Naive thymus-derived CD4-positive, alpha-beta T cell (primary cell): Measurements from ENCODE around the gene DOK5. TPM values are rescaled to one million over a fixed set of nuclear protein-coding genes. Genes with fewer than 3 reads are reported as not detected.

Source experiments
- ATAC-seq: fragments of 150-1000 bp; cut with Tn5 transposase; 2 replicates; pipeline ENCODE4 v1.10.0; 2021; ENCODE audit warnings: mild to moderate bottlenecking, moderate library complexity
- CTCF ChIA-PET: fragments of 350-600 bp; sonication (Branson Sonifier 250); formaldehyde crosslinking; loops from one replicate; lab custom pipeline; 2021; ENCODE audit warnings: antibody characterized with exemption; lab: Charles Lee
- POLR2A ChIA-PET: fragments of 350-600 bp; sonication (Branson Sonifier 250); formaldehyde crosslinking; loops from one replicate; lab custom pipeline; 2021; ENCODE audit warnings: antibody characterized with exemption, inconsistent platforms; lab: Charles Lee
- DNase-seq, 9 donors: peaks; one replicate each; pipeline versions ENCODE4 v3.0.0 to v3.0.0-alpha.2; 2020 to 2022; ENCODE audit warnings: mixed read lengths in 1 of 9
- H3K27ac ChIP-seq: one replicate; pipeline ENCODE4 v1.7.0; 2013; ENCODE audit warnings: mild to moderate bottlenecking, low read depth, low read length, moderate library complexity
- H3K27me3 ChIP-seq, 2 donors: one replicate each; pipeline ENCODE4 v1.7.0; 2013; ENCODE audit warnings: low read length in 2 of 2, mild to moderate bottlenecking in 2 of 2, moderate library complexity in 2 of 2; ENCODE audit not compliant: control insufficient read depth in 2 of 2, insufficient read depth in 2 of 2
- H3K36me3 ChIP-seq, 3 experiments: 1 replicate in 2 of 3; 2 replicates in 1 of 3; pipeline ENCODE4 v1.7.0; 2013; ENCODE audit warnings: low read length in 3 of 3, mild to moderate bottlenecking in 3 of 3, moderate library complexity in 1 of 3; ENCODE audit not compliant: insufficient read depth in 3 of 3, control insufficient read depth in 2 of 3
- H3K4me1 ChIP-seq, 2 donors: one replicate each; pipeline ENCODE4 v1.7.0; 2013; ENCODE audit warnings: low read length in 2 of 2, mild to moderate bottlenecking in 2 of 2, moderate library complexity in 1 of 2; ENCODE audit not compliant: control insufficient read depth in 2 of 2, insufficient read depth in 2 of 2
- H3K4me3 ChIP-seq: 2 replicates; pipeline ENCODE4 v1.7.0; 2013; ENCODE audit warnings: mild to moderate bottlenecking, low read length
- H3K9me3 ChIP-seq, 3 experiments: 1 replicate in 2 of 3; 2 replicates in 1 of 3; pipeline ENCODE4 v1.7.0; 2013; ENCODE audit warnings: low read length in 3 of 3; ENCODE audit not compliant: control insufficient read depth in 2 of 3
- H3K27ac Mint-ChIP-seq, 9 donors: one replicate each; pipeline ENCODE4 v1.8.0; 2020 to 2022; ENCODE audit warnings: mixed read lengths in 9 of 9, mild to moderate bottlenecking in 8 of 9, moderate library complexity in 5 of 9, inconsistent platforms in 2 of 9
- H3K27me3 Mint-ChIP-seq, 5 donors: one replicate each; pipeline ENCODE4 v1.8.0; 2021 to 2022; ENCODE audit warnings: mixed read lengths in 5 of 5, mild to moderate bottlenecking in 1 of 5
- H3K36me3 Mint-ChIP-seq, 5 donors: one replicate each; pipeline ENCODE4 v1.8.0; 2020 to 2022; ENCODE audit warnings: mixed read lengths in 5 of 5, mild to moderate bottlenecking in 3 of 5, inconsistent platforms in 1 of 5
- H3K4me1 Mint-ChIP-seq, 7 donors: one replicate each; pipeline ENCODE4 v1.8.0; 2020 to 2022; ENCODE audit warnings: mixed read lengths in 7 of 7, mild to moderate bottlenecking in 3 of 7, inconsistent platforms in 1 of 7
- H3K4me3 Mint-ChIP-seq, 10 donors: one replicate each; pipeline ENCODE4 v1.8.0; 2020 to 2022; ENCODE audit warnings: mild to moderate bottlenecking in 10 of 10, mixed read lengths in 10 of 10, moderate library complexity in 6 of 10, inconsistent platforms in 2 of 10
- H3K9me3 Mint-ChIP-seq, 11 donors: one replicate each; pipeline ENCODE4 v1.8.0; 2020 to 2022; ENCODE audit warnings: mixed read lengths in 11 of 11, mild to moderate bottlenecking in 4 of 11, inconsistent platforms in 1 of 11, moderate library complexity in 1 of 11
- intact Hi-C, 2 donors: fragments of 100-400 bp; cut with micrococcal nuclease; formaldehyde crosslinking; loops; one replicate each; pipeline ENCODE4 v1.15.1; 2023
- polyA plus RNA-seq, 2 donors: library from polyadenylated mRNA; unstranded; fragments of 300-500 nt; fragmentation: Illumina TruSeq; gene quantifications; one replicate each; pipeline ENCODE4 v1.2.3, GENCODE V29; 2021
- total RNA-seq, 6 experiments: library from RNA in 5 of 6; stranded (reverse) in 5 of 6; gene quantifications; 1 replicate in 5 of 6; 2 replicates in 1 of 6; pipeline ENCODE4 v1.2.3 and lab custom pipeline; 2021 to 2026

Gene DOK5
- total and polyA plus RNA-seq, 7 experiments from 2014 or later = 0.85 TPM; not detected in 6

GRCh38 chr20:54694516-54694915, 219.1 kb downstream of the DOK5 start:
- no peaks in the 10 kb centered on the region for H3K36me3 Mint-ChIP-seq
- H3K4me1 Mint-ChIP-seq = no peaks in the 10 kb centered on the region
- no peaks in the 10 kb centered on the region for H3K9me3 ChIP-seq
- no peak overlapping the region for H3K27ac Mint-ChIP-seq
- H3K27me3 Mint-ChIP-seq = peaks cover 0 to 20% (median 13%) of the 10 kb centered on the region in 5 donors
- no peak for ATAC-seq
- H3K27ac ChIP-seq = no peak overlapping the region
- no peaks in the 10 kb centered on the region for H3K36me3 ChIP-seq
- no peaks in the 10 kb centered on the region for H3K27me3 ChIP-seq
- no peak overlapping the region for H3K4me3 Mint-ChIP-seq
- no peak for DNase-seq
- no peaks in the 10 kb centered on the region for H3K4me1 ChIP-seq
- intact Hi-C loops = no loop called here
- ChIA-PET POLR2A (no interaction called here), CTCF (no interaction called here)
- H3K9me3 Mint-ChIP-seq = peaks cover 0 to 5% (median 0%) of the 10 kb centered on the region in 11 donors
- no peak overlapping the region for H3K4me3 ChIP-seq

GRCh38 chr20:54698373-54698772, 223.0 kb downstream of the DOK5 start:
- Mint-ChIP-seq H3K36me3 (no peaks in the 10 kb centered on the region), H3K9me3 (peaks cover 0 to 5% (median 0%) of the 10 kb centered on the region in 11 donors), H3K4me1 (no peaks in the 10 kb centered on the region), H3K27me3 (peaks cover 0 to 19% (median 11%) of the 10 kb centered on the region in 5 donors), H3K27ac (no peak overlapping the region), H3K4me3 (no peak overlapping the region)
- intact Hi-C loops = no loop called here
- ChIA-PET CTCF (no interaction called here), POLR2A (no interaction called here)
- no peak for DNase-seq
- no peak overlapping the region for H3K4me3 ChIP-seq
- no peaks in the 10 kb centered on the region for H3K9me3 ChIP-seq
- no peaks in the 10 kb centered on the region for H3K4me1 ChIP-seq
- no peaks in the 10 kb centered on the region for H3K36me3 ChIP-seq
- H3K27me3 ChIP-seq = no peaks in the 10 kb centered on the region
- ATAC-seq = no peak
- no peak overlapping the region for H3K27ac ChIP-seq
